GM12891 (cell line): Measurements from ENCODE around the gene FNTB.

Source experiments
- POLR2A ChIP-seq: IDR thresholded peaks from 2 replicates; pipeline ENCODE4 v1.6.1; 2011; ENCODE audit warnings: low read depth, low read length, control low read depth
- POLR2AphosphoS5 ChIP-seq: IDR thresholded peaks from 2 replicates; pipeline ENCODE4 v1.6.1; 2011; ENCODE audit warnings: low read depth, low read length, control low read depth
- SPI1 ChIP-seq: IDR thresholded peaks from 2 replicates; pipeline ENCODE4 v1.6.1; 2011; ENCODE audit warnings: low read depth, low read length, control low read depth
- TAF1 ChIP-seq: IDR thresholded peaks from 2 replicates; pipeline ENCODE4 v1.6.1; 2011; ENCODE audit warnings: low read depth, low read length, control low read depth

- no peak for TF ChIP-seq POLR2A
- no peak for TF ChIP-seq SPI1
- TF ChIP-seq TAF1 = no peak
- TF ChIP-seq POLR2AphosphoS5 = no peak
Observed at GRCh38 chr14:64943556-64943955, 43.1 kb upstream of the FNTB start.
